ENCODE data around the gene UBALD1.

The UBALD1 gene

DNA sequence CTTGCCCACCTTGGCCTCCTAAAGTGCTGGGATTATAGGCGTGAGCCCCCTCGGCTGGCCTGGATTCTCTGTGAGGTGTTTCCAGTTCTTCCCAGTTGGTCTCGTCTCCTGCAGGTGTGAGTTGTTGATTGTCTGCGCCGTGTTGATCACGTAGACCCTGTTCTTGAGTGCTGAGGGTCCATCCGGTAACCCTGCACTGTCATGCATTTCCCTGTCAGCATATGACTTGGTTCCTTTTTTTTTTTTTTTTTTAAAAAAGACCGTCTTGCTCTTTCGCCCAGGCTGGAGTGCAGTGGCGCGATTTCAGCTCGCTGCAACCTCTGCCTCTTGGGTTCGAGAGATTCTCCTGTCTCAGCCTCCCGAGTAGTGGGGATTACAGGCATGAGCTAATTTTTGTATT is 27.2 kb upstream of the UBALD1 start:
- FAIRE-seq, result no peak

- FAIRE-seq, result no peak
These were observed 26.6 kb upstream of the UBALD1 start for GRCh38 chr16:4641306-4641687.

DNA sequence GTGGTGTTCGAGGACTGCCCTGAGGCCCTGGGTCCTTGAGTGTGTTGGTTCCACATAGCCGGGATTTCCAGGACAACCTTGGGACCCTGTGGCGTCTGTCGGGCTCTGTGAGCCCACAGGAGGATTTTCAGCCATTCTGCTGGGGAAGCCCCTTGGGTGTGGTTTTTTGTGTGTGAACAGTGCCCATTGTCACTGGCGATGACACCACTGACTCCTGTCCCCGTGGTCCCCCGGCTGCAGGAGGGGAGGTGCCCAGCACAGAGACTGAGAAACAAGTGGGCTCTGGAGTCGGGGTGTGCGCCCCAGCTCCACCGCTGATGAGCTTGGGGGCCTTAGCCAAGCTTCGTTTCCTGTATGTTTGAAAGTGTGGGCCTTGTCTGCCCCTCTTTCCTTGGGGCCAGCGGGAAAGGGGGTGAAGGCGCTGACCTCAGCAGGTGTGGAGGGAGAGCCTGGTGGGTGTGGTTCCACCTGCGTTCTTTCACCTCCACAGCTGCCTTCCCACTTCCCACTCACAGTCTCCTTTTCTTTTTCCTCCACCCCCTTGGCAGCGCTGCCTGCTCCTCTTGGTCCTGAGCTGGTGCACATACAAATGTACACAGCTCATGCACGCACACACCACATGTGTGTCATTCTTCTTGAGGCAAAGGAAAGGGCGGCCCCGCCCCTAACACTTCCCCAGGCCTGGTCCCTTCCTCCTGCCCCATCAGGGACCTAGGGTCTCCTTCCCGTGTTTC is 26.1 kb upstream of the UBALD1 start:
- no peak for FAIRE-seq

GRCh38 chr16:4639899-4640509 is 25.3 kb upstream of the UBALD1 start:
- no peak for FAIRE-seq

DNA sequence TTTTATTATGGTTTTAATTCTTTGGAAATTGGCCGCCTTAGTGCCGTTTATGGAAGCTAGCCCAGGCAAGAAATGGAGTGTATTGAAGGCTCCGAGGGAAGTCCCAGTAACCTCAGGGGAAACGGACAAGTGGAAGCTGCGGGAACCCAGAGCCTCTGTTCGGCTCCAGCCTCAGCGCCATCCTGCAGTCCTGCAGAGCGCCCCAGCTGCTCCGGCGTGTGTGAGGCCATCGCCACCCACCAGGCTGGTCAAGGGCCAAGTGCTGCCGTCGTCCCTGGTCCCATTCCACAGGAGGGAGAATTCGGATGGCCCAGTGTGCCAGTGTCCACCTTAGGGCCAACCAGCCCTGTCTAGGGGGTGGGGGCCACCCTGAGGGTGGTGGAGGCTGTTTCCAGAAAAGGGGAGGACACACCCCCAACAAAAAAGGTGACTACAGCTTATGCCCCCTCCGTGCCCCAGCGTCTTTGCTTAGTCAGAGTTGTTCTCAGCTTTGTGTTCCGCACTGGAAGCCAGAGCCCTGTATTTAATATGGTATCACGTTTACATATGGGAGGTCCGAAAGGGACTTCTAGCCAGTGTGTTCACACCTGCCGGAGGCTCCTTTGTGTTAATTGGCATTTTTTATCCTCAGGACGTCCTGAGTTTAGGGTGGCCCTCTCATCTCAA is 22.9 kb upstream of the UBALD1 start:
- no peak for FAIRE-seq

DNA sequence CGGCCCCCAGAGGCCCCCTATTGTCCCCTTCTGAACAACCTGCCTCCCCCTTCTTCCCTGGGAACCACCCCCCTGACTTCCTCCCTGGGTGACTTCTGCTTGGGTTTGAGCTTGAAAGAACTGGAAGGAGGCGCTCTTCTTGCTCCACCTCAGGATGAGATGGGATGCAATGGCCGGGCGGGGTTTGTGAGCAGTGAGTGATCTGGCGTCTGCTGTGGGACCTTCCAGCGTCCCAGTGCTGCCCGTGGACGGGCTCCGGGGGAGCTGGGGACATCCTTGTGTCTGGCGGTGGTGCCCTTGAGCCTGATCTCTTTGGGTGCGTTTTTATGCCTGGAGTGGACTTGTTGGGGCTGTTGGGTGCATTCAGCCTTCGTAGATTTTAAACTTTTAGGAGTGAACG is 21.5 kb upstream of the UBALD1 start:
- no peak for FAIRE-seq

DNA sequence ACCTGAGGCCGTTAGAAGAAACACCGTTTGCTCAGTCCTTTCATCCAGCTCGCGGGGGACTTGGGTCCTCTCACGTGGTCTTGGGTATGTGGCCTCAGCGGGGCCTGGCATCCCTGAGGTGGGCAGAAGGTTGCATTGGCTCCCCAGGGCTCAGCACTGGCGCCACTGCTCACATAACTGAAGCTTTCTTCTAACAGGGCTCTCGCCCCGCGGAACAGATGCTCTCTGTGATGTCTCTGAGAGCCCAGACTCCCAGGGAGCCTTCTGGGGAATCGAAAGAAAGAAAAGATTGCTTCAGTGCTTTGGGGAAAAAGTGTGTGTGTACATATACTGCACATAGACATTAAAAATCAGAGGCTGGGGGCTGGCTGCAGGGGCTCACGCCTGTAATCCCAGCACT is 20.1 kb upstream of the UBALD1 start:
- no peak for FAIRE-seq

GRCh38 chr16:4633910-4634635 is 19.4 kb upstream of the UBALD1 start:
- FAIRE-seq, result no peak

- FAIRE-seq, result no peak
These were observed 16.8 kb upstream of the UBALD1 start for GRCh38 chr16:4631444-4631843.

- FAIRE-seq, result no peak
These were observed 13.6 kb upstream of the UBALD1 start for GRCh38 chr16:4628283-4628682.

DNA sequence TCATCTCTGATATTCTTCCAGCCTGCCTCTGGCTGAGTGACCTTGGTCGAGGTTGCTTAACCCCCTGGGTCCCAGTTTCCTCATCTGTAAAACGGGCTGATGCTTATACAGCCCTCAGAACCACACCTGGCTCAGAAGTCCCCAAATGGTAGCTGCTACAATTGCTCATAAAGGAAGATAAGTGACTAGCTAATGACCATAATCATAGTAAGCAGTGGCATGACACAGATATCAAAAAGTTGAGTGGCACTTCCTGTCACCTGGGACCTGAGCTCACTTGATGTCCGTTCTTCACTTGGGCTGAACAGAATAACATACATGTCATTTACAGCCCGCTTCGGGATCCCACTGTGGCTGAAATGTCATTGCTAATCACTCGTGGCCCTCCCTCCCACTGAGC is 11.7 kb upstream of the UBALD1 start:
- FAIRE-seq, result no peak

- FAIRE-seq, result no peak
These were observed 11.0 kb upstream of the UBALD1 start for GRCh38 chr16:4625560-4626159.

- no peak for FAIRE-seq
These were observed 10.3 kb upstream of the UBALD1 start for GRCh38 chr16:4624827-4625559.

- no peak for FAIRE-seq
These were observed 9.5 kb upstream of the UBALD1 start, which contains the start of gene MGRN1 for GRCh38 chr16:4624015-4624826. MGRN1 (plus strand) TSS chr16:4624826; CDS start chr16:4624961, 135 bp downstream.

GRCh38 chr16:4623593-4623992 is 8.9 kb upstream of the UBALD1 start:
- FAIRE-seq, result no peak

DNA sequence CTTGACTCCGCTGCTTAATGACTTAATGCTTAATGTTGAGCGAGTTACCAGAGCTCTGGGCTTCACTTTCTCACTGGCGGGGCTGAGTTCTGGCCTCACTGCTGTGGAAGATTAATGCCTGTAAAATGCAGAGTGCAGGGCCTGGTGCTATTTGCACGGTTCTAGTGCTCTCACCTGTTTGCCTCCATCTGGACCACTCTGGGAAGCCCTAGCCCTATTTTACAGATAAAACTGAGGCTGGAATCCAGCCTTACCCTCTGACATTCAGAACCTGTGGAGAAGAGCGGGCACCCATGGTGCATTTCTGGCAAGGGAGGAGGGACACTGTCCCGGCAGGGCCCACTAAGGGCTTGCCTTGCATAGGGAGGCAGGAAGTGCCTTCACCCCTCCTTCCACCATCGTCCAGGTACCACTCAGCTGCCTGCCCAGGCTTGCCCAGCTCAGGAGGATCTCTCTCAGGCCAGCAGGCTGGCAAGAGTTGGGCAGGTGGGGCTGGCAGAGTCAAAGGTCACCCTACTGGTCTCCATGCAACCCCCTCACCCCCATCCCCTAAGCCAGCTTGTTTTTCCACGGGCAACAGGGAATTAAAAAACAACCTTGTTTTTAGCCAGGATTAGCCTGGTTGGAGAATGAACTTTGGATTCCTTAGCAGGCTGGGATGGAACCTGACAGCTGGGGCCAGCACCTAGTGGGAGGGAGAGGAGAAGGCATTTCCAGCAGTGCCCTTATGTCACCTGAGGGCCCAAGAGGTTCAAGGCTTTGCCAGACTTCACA is 4.1 kb upstream of the UBALD1 start:
- FAIRE-seq, result no peak

DNA sequence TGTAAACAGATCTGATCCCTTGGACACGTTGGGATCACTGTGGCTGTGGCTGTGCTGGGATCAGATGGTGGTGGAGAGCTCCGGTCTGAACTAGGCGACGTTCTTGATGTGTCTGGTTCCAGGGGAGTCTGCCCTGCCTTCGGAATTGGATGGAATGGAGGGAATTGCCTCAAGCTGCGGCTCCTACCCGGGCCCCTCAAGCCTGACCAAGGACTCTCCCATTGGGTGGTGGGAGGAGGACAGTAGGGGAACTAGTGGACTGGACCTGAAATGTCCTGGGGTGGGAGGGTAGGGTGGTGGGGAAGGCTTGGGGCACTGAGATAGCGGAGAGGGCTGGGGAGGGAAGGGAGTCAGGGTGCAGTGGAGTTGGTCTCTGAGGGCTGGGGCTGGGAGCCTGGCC is 3.2 kb upstream of the UBALD1 start:
- FAIRE-seq, result no peak

DNA sequence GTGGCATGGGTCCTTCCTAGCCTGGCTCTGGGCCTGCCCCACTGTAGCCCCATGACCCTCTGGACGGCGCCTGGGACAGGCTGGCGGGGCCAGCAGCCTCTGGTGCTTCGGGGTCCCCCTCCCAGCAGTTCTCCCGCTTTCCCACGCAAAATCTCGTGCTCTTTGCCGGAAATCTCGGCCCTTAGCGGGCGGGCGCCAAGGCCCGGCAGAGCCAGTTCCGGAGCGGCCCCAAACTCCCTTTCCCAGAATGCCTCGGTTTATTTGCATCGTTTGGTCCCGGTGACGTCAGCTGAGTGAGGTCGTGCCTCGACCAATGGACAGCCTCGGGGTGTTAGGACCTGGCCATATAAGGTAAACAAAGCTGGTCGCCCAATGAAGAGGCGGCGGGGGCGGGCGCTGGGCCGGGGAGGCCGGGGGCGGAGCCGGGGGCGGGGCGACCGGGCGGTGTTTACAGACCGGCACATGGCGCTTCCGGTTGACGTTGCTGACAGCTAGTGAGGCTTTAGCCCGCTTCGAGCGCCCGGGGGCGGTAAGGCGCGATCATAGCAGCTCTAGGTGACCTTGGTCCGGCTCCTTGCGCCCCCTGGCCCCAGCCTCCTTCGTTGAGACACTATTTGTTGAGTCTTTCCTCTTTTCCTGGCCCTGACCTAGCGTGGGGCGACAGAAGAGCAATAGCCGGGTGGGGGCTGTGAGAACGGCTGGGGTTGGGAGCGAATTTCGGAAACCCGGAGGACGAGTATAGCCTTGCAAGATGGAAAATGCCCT is 1.5 kb upstream of the UBALD1 start:
- no peak for FAIRE-seq

GRCh38 chr16:4615384-4616046 is 827 bp upstream of the UBALD1 start:
- FAIRE-seq, result no peak
